A673 (cell line): ENCODE measurements around the gene MCRIP1.

ENCODE experiments used
- CTCF ChIP-seq: fragments of 300-800, 200-600 bp; sonication (generic); conservative IDR thresholded peaks from 2 replicates; pipeline ENCODE4 v1.5.1; 2017; ENCODE audit warnings: low read depth, mild to moderate bottlenecking, antibody characterized with exemption, low read length, moderate library complexity, mixed read lengths
- EZH2 ChIP-seq: fragments of 200-600 bp; sonication (generic); IDR thresholded peaks from 2 replicates; pipeline ENCODE4 v1.6.1; 2017; ENCODE audit warnings: borderline replicate concordance, low read depth, mild to moderate bottlenecking, mixed read lengths, antibody characterized with exemption, low read length; ENCODE audit not compliant: poor library complexity, severe bottlenecking

- no peak for TF ChIP-seq EZH2
- no peak for TF ChIP-seq CTCF
These were observed 18.1 kb downstream of the MCRIP1 start for GRCh38 chr17:81814748-81815645.
